Body of pancreas (tissue), 4 donors: Measurements from ENCODE around the gene PHRF1. TPM values are rescaled to one million over a fixed set of nuclear protein-coding genes. Genes with fewer than 3 reads are reported as not detected.

Source experiments
- ATAC-seq: fragments of 150-250 bp; one replicate; pipeline ENCODE4 v1.9.1; 2016
- DNase-seq, 4 donors: peaks; one replicate each; pipeline ENCODE4 v3.0.0-alpha.2; 2019
- H3K27ac ChIP-seq, 4 donors: fragments of 200-600 bp; sonication (generic); 1 replicate in 3 of 4; 2 replicates in 1 of 4; pipeline versions ENCODE4 v1.5.1 to v1.6.1; 2016 to 2019; ENCODE audit warnings: mild to moderate bottlenecking in 1 of 4, mixed read lengths in 1 of 4, moderate library complexity in 1 of 4
- H3K27me3 ChIP-seq, 2 donors: fragments of 200-600 bp; sonication (generic); one replicate each; pipeline ENCODE4 v1.6.0; 2016; ENCODE audit warnings: mild to moderate bottlenecking in 1 of 2
- H3K36me3 ChIP-seq, 2 donors: fragments of 200-600 bp; sonication (generic); replicated peaks in 1 of 2; 2 replicates each; pipeline ENCODE4 v1.5.1; 2016; ENCODE audit warnings: low read depth in 2 of 2; ENCODE audit not compliant: insufficient read depth in 1 of 2
- H3K4me1 ChIP-seq: fragments of 200-600 bp; sonication (generic); one replicate; pipeline ENCODE4 v1.6.0; 2016
- H3K4me3 ChIP-seq, 2 donors: fragments of 200-600 bp; sonication (generic); 1 replicate in 1 of 2; 2 replicates in 1 of 2; pipeline ENCODE4 v1.5.1; 2016 to 2019
- H3K9me3 ChIP-seq, 3 donors: fragments of 200-600 bp; sonication (generic); 1 replicate in 2 of 3; 2 replicates in 1 of 3; pipeline ENCODE4 v1.5.1; 2016
- CTCF ChIP-seq, 7 experiments: fragments of 450-650 bp in 4 of 7; fragments of 200-600 bp in 3 of 7; sonication (generic) in 3 of 7; IDR thresholded peaks; one replicate each; pipeline ENCODE4 v1.5.1; 2016 to 2019; ENCODE audit warnings: antibody characterized with exemption in 7 of 7
- POLR2A ChIP-seq, 3 donors: fragments of 450-650 bp; IDR thresholded peaks; one replicate each; pipeline ENCODE4 v1.6.1; 2016; ENCODE audit warnings: antibody characterized with exemption in 3 of 3, mild to moderate bottlenecking in 2 of 3
- WGBS, 2 donors: methylation state at CpG; one replicate each; pipeline ENCODE4 v1.1.5; 2017; 5-methylcytosine and 5-hydroxymethylcytosine counted together
- intact Hi-C: fragments of 100-400 bp; cut with DNase I; formaldehyde crosslinking; loops from one replicate; pipeline ENCODE4 v1.15.1; 2023
- total RNA-seq, 2 donors: library from RNA; depleted of rRNA; stranded (reverse); fragments of >200 nt; gene quantifications; one replicate each; pipeline ENCODE4 v1.1.0, GENCODE V29; 2016

The PHRF1 gene
- total RNA-seq, 2 donors from 2014 or later: 18.2 to 34.3 TPM

DNA sequence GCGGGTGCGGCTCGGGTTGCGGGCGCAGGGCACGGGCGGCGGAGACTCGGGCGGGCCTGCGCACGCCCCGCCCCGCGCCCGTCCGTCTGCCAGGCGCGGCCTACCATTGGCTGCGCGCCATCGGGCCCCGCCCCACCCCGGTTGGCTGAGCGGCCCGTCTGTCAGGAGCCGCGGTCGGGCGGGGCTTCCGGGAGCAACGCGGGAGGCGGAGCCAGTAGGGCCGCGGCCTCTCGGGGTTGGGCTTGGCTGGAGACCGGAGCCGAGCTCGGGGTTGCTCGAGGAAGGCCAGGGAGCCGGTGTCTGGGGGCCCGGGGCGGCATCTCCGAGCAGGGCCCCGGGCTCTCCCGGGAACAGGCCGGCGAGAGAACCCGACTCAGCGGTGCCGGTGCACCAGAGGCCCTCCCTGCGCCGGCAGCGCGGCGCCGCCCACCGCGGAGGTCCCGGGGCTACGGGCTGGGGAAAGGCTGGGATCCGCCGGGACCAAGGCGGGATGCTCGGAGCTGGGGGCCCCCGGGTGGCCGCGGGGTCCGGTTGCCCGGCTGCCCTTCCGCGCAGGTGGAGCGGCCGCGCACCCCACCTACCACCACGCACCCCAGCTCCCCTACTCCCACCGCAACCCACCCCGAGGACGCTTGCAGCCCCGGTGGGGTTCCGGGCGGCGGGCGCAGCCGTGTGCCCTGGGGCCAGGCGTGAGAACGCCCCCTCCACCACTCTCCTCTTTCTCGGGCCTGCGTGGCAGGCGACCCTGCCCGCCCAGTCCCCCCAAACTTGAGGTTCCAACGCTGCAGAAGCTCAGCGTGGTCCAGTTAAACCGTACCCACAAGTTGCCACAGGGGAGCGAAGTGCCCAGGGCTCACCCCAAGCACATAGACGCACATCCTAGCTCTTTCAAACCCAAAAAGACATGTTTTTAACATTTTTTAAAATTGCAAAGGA lies 40.5 kb upstream of the PHRF1 start, which contains the start of gene HRAS:
Gene HRAS (minus strand): TSS at position 58 of the 936 bp plus-strand sequence.
- Histone ChIP-seq H3K27ac (peak within 1 kb of the TSS; percentile 85 to 92 (median 90)), H3K36me3 (peaks cover 0 to 1% of the 10 kb centered on the region in 2 donors), H3K9me3 (no peaks in the 10 kb centered on the region), H3K27me3 (no peaks in the 10 kb centered on the region), H3K4me3 (peak within 1 kb of the TSS; percentile 54 to 72), H3K4me1 (peaks cover 36% of the 10 kb centered on the region)
- intact Hi-C loops: no loop called here
- 4 to 20% methylated on average over 10 to 45 of the region's 97 CpGs for WGBS, 2 donors
- no peak for TF ChIP-seq CTCF (IDR thresholded peaks at IDR 0.05)
- peak; percentile 56 to 69 (median 69) for TF ChIP-seq POLR2A (IDR thresholded peaks at IDR 0.05)
- ATAC-seq (peak; percentile 91), DNase-seq (peak; percentile 94 to 97 (median 96))

- TF ChIP-seq CTCF (IDR thresholded peaks at IDR 0.05): peak in 1 of 7 experiments; percentile 13
- TF ChIP-seq POLR2A (IDR thresholded peaks at IDR 0.05): peak in 2 of 3 donors; percentile 44 to 61
- WGBS, 2 donors: 4% methylated on average over 91 of the region's 93 CpGs; no CpG with 5 or more reads in 1 of the 2 donors
- DNase-seq (peak; percentile 90 to 94 (median 94)), ATAC-seq (peak; percentile 66)
- intact Hi-C loops: no loop called here
- Histone ChIP-seq H3K36me3 (peaks cover 0 to 1% of the 10 kb centered on the region in 2 donors), H3K4me1 (peaks cover 36% of the 10 kb centered on the region), H3K27ac (peak within 1 kb of the TSS; percentile 85 to 92 (median 90)), H3K27me3 (no peaks in the 10 kb centered on the region), H3K9me3 (no peaks in the 10 kb centered on the region), H3K4me3 (peak within 1 kb of the TSS in 1 of 2 donors; percentile 13)
These were observed 39.2 kb upstream of the PHRF1 start, which contains the start of gene LRRC56 for GRCh38 chr11:536841-537621. Gene LRRC56, plus strand, starts transcription at chr11:537527. Its CDS starts 3,158 bp downstream, at chr11:540685.

DNA sequence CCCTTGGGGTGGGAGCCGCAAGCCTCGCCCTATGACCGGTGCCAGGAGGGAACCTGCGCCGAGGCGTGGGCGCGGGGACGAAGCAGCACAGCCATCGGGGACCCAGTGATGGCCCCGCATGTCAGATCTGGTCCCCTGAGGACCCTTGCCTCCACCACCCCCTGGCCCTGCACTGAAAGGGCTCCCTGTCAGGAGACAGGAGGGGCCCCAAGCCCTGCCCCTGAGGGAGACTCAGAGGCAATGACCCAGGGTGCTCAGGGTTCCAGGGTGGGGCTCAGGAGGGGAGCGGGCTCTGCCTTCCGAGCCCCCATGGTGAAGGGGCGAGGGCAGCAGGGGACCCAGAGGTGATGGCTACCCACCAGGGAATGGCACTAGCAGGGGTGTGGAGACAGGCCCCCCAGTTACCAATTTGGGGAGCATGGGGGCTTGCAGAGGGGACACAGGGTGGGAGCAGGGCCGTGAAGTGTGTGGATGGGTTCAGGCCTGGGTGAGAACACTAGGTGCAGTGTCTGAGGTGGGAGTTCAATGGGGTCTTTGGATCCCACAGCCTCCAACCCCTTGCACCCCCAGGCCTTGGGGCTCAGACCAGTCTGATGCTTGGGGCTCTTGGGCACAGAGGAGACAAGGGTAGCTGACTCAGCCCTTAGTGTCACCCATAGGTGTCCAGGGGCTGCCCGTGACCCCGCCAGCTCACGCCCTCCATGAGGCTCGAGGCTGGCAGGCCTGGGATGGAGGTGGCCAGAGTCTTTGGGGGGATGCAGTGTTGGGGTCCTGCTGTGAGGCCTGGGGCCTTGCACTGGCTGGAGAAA lies 38.4 kb upstream of the PHRF1 start:
- intact Hi-C loops: no loop called here
- TF ChIP-seq CTCF (IDR thresholded peaks at IDR 0.05) (peak in 1 of 7 experiments; percentile 7), POLR2A (IDR thresholded peaks at IDR 0.05) (no peak)
- no peak for ATAC-seq
- Histone ChIP-seq H3K27me3 (no peaks in the 10 kb centered on the region), H3K4me1 (peaks cover 36% of the 10 kb centered on the region), H3K27ac (peak overlapping the region in 2 of 4 donors; percentile 90 to 92), H3K4me3 (peak overlapping the region in 1 of 2 donors; percentile 13), H3K36me3 (no peaks in the 10 kb centered on the region), H3K9me3 (no peaks in the 10 kb centered on the region)
- DNase-seq: peak in 3 of 4 donors; percentile 7 to 16 (median 11)
- 30 to 60% methylated on average over 1 to 19 of the region's 19 CpGs for WGBS, 2 donors

- intact Hi-C loops: no loop called here
- no peak overlapping the region for H3K4me3 ChIP-seq
- TF ChIP-seq CTCF (IDR thresholded peaks at IDR 0.05) (no peak), POLR2A (IDR thresholded peaks at IDR 0.05) (no peak)
- no peaks in the 10 kb centered on the region for H3K27me3 ChIP-seq
- WGBS, 2 donors: 84 to 90% methylated on average over 15 to 20 of the region's 20 CpGs
- H3K27ac ChIP-seq: no peak overlapping the region
- peaks cover 36% of the 10 kb centered on the region for H3K4me1 ChIP-seq
- H3K36me3 ChIP-seq: no peaks in the 10 kb centered on the region
- peak in 1 of 4 donors; percentile 11 for DNase-seq
- no peak for ATAC-seq
- H3K9me3 ChIP-seq: no peaks in the 10 kb centered on the region
These were observed 37.7 kb upstream of the PHRF1 start for GRCh38 chr11:538431-539051.
